BLaER1 treated with 17β-estradiol and CSF1 and Interleukin-3, amounts not matched to agents 10 nM and 100 nM (cell line): ENCODE data around the gene LMNTD2.

ENCODE experiments used
- H3K27ac ChIP-seq, 11 experiments: shearing (Covaris generic); formaldehyde crosslinking; 2 replicates each; pipeline ENCODE4 v1.8.1; 2022
- H3K27me3 ChIP-seq, 11 experiments: shearing (Covaris generic); formaldehyde crosslinking; 2 replicates each; pipeline ENCODE4 v1.8.1; 2022
- H3K36me3 ChIP-seq, 11 experiments: shearing (Covaris generic); formaldehyde crosslinking; 2 replicates each; pipeline ENCODE4 v1.8.1; 2022
- H3K4me1 ChIP-seq, 10 experiments: shearing (Covaris generic); formaldehyde crosslinking; 2 replicates each; pipeline ENCODE4 v1.8.1; 2022
- H3K4me2 ChIP-seq, 11 experiments: shearing (Covaris generic); formaldehyde crosslinking; 2 replicates each; pipeline ENCODE4 v1.8.1; 2022
- H3K4me3 ChIP-seq, 10 experiments: shearing (Covaris generic); formaldehyde crosslinking; 2 replicates each; pipeline ENCODE4 v1.8.1; 2022
- H3K9ac ChIP-seq, 11 experiments: shearing (Covaris generic); formaldehyde crosslinking; 2 replicates each; pipeline ENCODE4 v1.8.1; 2022
- H3K9me3 ChIP-seq, 11 experiments: shearing (Covaris generic); formaldehyde crosslinking; replicated peaks in 1 of 11; 2 replicates each; pipeline ENCODE4 v1.8.1; 2022
- H4K20me1 ChIP-seq, 11 experiments: shearing (Covaris generic); formaldehyde crosslinking; 2 replicates each; pipeline ENCODE4 v1.8.1; 2022
- Cebpa-rat ChIP-seq, 11 experiments: shearing (Covaris generic); IDR thresholded peaks; 2 replicates each; pipeline ENCODE4 v1.8.1; 2022

The LMNTD2 gene, protein sequence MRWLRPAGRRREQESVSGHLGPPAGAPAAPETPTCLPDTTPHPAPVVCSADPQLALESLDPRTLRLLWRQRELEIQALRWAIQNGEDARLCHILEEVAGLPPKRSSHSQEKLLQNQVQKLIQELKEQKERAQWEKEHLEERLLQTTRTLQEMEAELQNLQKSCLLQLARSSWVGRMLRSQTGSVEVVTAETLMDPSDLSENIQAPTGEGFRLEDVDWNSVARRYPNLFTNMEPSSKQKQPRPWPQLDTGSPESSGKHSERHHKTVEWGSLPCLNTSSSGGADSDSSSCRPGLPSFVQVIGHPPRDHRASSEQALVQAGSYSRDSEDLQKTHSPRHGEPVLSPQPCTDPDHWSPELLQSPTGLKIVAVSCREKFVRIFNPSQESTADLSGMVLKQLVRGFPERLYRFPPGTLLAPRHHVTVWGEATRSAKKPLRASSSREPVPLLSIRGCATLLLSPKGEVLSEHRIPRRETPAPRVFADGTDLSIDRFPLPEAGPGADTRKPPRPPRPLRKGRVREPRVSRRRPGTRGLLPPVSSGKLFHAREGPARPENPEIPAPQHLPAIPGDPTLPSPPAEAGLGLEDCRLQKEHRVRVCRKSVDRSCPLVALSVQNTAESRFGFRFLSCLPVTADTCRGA

DNA sequence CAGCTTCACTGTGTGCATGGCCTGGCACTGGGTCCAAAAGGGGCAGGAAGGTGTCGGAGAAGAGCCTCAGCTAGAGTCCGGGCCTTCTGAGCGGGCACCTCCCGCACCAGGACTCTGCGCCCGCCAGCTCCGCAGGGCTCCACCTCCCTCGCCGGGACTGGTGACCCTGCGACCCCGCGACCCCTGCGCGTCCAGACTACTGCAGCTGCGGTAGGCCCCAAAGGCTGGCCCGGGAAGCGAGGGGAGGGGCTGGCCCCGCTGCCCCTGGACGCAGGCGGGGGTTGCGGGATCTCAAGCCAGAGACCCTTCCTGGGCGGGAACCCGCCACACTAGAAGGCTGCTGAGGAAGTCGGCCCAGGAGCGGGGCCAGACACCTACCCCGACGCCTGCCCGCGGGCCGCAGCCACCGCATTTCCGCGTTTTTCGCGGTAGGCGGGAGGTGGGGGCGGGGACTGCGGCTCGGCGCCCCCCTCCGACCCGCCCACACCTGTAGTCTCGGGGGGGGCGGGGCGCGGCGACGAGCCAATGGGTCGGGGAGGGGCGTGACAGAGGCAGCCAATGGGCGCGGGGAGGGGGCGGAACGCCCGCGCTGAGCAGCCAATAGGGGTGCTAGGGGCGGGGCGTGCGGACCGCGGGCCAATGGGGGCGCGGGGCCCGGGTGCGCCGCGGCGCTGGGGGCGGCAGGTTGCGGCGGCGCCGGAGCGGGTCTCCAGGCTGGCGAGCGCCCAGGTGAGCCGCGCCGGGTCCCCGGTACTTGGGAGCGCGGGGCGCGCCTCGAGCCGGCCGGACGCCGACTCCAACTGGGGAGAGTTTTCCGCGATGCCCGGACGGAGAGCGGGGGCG lies at the start of gene LMNTD2, which contains the start of gene RASSF7:
LMNTD2 (minus strand) TSS at position 434 of the 843 bp plus-strand sequence; CDS start at position 412, 22 bp downstream.
RASSF7 (plus strand) TSS at position 666 of the 843 bp plus-strand sequence. CDS start 799 bp downstream, outside the sequence.
- no peak for TF ChIP-seq Cebpa-rat (IDR thresholded peaks at IDR 0.05)
- Histone ChIP-seq H3K4me3 (peak within 1 kb of the TSS; percentile 77 to 99 (median 98)), H3K9ac (peak within 1 kb of the TSS; percentile 62 to 85 (median 77)), H3K27ac (peak within 1 kb of the TSS; percentile 42 to 70 (median 62); a peak in 20 of 22 replicates), H4K20me1 (peaks cover 22 to 66% (median 45%) of the 10 kb centered on the region in 11 experiments; a peak in 21 of 22 replicates), H3K9me3 (no peaks in the 10 kb centered on the region), H3K36me3 (peaks cover 0 to 22% (median 0%) of the 10 kb centered on the region in 11 experiments; a peak in 5 of 22 replicates), H3K4me1 (peaks cover 25 to 60% (median 38%) of the 10 kb centered on the region in 10 experiments), H3K27me3 (peaks cover 40 to 48% (median 44%) of the 10 kb centered on the region in 11 experiments), H3K4me2 (peak within 1 kb of the TSS; percentile 93 to 100 (median 98))

DNA sequence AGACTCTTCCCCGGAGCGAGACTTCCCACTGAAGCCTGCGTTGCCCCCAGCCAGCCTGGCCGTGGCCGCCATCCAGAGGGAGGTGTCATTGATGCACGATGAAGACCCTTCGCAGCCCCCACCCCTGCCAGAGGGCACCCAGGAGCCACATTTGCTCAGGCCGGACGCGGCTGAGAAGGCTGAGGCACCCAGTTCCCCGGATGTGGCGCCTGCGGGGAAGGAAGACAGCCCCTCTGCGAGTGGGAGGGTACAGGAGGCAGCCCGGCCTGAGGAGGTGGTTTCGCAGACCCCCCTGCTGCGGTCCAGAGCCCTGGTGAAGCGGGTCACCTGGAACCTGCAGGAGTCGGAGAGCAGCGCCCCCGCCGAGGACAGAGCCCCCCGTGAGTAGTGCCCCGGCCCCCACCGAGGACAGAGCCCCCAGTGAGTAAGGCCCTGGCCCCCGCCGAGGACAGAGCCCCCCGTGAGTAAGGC lies 48.8 kb upstream of the LMNTD2 start:
- H3K4me2 ChIP-seq: no peak overlapping the region
- H3K27me3 ChIP-seq: no peaks in the 10 kb centered on the region
- H3K9me3 ChIP-seq: no peaks in the 10 kb centered on the region
- 0 out of 22 replicates have a peak overlapping the region, but pooled peaks of 1 of the 11 experiments have one; percentile 29 for H3K9ac ChIP-seq
- peaks cover 63 to 100% (median 97%) of the 10 kb centered on the region in 11 experiments for H4K20me1 ChIP-seq
- H3K27ac ChIP-seq: peak overlapping the region in 3 of 11 experiments; percentile 19 to 47 (median 40); a peak in 3 of 22 replicates
- peaks cover 22 to 36% (median 28%) of the 10 kb centered on the region in 10 experiments for H3K4me1 ChIP-seq
- no peak overlapping the region for H3K4me3 ChIP-seq
- TF ChIP-seq Cebpa-rat (IDR thresholded peaks at IDR 0.05): no peak
- H3K36me3 ChIP-seq: peaks cover 90 to 98% (median 97%) of the 10 kb centered on the region in 11 experiments

DNA sequence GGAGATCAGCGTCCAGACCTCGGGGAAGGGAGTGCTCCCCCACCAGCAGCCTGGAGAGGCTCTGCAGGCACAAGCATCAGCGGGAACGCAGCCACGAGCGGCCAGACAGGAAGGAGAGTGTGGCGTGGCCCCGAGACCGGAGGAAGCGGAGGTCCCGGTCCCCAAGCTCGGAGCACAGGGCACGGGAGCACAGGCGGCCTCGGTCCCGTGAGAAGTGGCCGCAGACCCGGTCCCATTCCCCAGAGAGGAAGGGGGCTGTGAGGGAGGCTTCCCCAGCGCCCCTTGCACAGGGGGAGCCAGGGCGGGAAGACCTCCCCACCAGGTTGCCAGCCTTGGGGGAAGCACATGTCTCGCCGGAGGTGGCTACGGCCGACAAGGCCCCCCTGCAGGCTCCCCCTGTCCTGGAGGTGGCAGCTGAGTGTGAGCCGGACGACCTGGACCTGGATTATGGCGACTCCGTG lies 48.3 kb upstream of the LMNTD2 start:
- peaks cover 95 to 98% (median 97%) of the 10 kb centered on the region in 11 experiments for H3K36me3 ChIP-seq

DNA sequence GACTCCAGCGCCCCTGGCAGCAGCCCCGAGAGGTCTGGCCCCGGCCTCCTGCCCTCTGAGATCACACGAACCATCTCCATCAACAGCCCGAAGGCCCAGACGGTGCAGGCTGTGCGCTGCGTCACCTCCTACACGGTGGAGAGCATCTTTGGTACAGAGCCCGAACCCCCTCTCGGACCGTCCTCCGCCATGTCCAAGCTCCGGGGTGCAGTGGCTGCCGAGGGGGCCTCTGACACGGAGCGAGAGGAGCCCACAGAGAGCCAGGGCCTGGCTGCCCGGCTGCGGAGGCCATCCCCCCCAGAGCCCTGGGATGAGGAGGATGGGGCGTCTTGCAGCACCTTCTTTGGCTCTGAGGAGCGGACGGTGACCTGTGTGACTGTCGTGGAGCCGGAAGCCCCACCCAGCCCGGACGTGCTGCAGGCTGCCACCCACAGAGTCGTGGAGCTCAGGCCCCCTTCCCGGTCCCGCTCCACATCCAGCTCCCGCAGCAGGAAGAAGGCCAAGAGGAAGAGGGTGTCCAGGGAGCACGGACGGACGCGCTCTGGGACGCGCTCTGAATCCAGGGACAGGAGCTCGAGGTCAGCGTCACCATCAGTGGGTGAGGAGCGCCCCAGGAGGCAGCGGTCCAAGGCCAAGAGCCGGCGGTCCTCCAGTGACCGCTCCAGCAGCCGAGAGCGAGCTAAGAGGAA lies 47.6 kb upstream of the LMNTD2 start:
- Histone ChIP-seq H3K27ac (peak overlapping the region in 4 of 11 experiments; percentile 19 to 47 (median 25); a peak in 2 of 22 replicates), H3K36me3 (peaks cover 99 to 100% (median 100%) of the 10 kb centered on the region in 11 experiments), H3K9me3 (no peaks in the 10 kb centered on the region), H3K4me3 (no peak overlapping the region), H3K27me3 (no peaks in the 10 kb centered on the region), H3K9ac (peak overlapping the region in 6 of 11 experiments; percentile 11 to 50 (median 20); a peak in 8 of 22 replicates), H3K4me1 (peaks cover 16 to 25% (median 18%) of the 10 kb centered on the region in 10 experiments), H4K20me1 (peaks cover 52 to 100% (median 98%) of the 10 kb centered on the region in 11 experiments), H3K4me2 (peak overlapping the region in 8 of 11 experiments; percentile 12 to 37 (median 30); a peak in 9 of 22 replicates)
- TF ChIP-seq Cebpa-rat (IDR thresholded peaks at IDR 0.05): no peak

More for the DNA sequence above, 48.3 kb upstream of the LMNTD2 start:
- no peak for TF ChIP-seq Cebpa-rat (IDR thresholded peaks at IDR 0.05)
- Histone ChIP-seq H3K9ac (peak overlapping the region in 7 of 11 experiments; percentile 13 to 50 (median 23); a peak in 7 of 22 replicates), H3K27me3 (no peaks in the 10 kb centered on the region), H3K27ac (peak overlapping the region in 5 of 11 experiments; percentile 19 to 47 (median 27); a peak in 5 of 22 replicates), H3K9me3 (no peaks in the 10 kb centered on the region), H4K20me1 (peaks cover 57 to 100% (median 97%) of the 10 kb centered on the region in 11 experiments), H3K4me2 (peak overlapping the region in 8 of 11 experiments; percentile 12 to 37 (median 30); a peak in 9 of 22 replicates), H3K4me3 (no peak overlapping the region), H3K4me1 (peaks cover 19 to 30% (median 23%) of the 10 kb centered on the region in 10 experiments)

DNA sequence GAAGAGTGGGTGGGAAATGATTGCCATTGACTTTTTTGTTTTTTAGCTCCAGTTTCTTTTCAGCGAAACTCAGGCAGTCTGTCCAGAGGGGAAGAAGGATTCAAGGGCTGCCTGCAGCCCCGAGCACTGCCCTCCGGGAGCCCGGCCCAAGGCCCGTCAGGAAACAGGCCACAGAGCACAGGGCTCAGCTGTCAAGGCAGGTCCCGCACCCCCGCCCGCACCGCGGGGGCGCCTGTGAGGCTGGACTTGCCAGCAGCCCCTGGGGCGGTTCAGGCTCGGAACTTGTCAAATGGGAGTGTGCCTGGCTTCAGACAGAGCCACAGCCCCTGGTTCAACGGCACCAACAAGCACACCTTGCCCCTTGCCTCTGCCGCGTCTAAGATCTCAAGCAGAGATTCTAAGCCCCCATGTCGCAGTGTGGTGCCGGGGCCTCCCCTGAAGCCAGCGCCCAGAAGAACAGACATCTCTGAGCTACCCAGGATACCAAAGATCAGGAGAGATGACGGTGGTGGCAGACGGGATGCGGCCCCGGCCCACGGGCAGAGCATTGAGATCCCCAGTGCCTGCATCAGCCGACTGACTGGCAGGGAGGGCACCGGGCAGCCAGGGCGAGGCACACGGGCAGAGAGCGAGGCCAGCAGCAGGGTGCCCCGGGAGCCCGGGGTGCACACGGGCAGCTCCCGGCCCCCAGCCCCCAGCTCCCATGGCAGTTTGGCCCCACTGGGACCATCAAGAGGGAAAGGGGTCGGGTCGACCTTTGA lies 46.7 kb upstream of the LMNTD2 start:
- H3K27ac ChIP-seq: no peak overlapping the region
- no peaks in the 10 kb centered on the region for H3K27me3 ChIP-seq
- H3K4me1 ChIP-seq: peaks cover 9 to 16% (median 11%) of the 10 kb centered on the region in 10 experiments; a peak in 18 of 20 replicates
- no peaks in the 10 kb centered on the region for H3K9me3 ChIP-seq
- H3K4me3 ChIP-seq: no peak overlapping the region
- H3K4me2 ChIP-seq: no peak overlapping the region
- TF ChIP-seq Cebpa-rat (IDR thresholded peaks at IDR 0.05): no peak
- H3K36me3 ChIP-seq: peaks cover 99 to 100% (median 100%) of the 10 kb centered on the region in 11 experiments
- peaks cover 43 to 100% (median 96%) of the 10 kb centered on the region in 11 experiments for H4K20me1 ChIP-seq
- peak overlapping the region in 4 of 11 experiments; percentile 11 to 29 (median 22); a peak in 4 of 22 replicates for H3K9ac ChIP-seq

DNA sequence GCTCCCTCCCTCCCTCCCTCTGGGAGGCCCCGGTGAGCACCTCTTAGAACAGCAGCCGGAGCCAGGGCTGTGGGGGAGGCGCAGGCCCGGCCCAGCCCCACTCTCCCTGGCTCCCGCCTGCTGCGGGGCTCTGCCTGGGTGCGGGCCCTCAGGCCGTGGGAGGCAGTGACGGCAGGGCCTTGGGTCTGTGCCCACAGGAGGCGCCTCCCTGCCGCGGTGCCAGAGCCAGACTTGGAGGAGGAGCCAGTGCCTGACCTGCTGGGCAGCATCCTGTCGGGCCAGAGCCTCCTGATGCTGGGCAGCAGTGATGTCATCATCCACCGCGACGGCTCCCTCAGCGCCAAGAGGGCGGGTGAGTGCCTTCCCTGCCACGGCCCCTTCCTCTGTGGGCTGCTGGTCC lies 45.7 kb upstream of the LMNTD2 start:
- no peak overlapping the region for H3K4me3 ChIP-seq
- H3K9me3 ChIP-seq: no peaks in the 10 kb centered on the region
- peaks cover 7 to 15% (median 11%) of the 10 kb centered on the region in 10 experiments; a peak in 15 of 20 replicates for H3K4me1 ChIP-seq
- H3K27me3 ChIP-seq: no peaks in the 10 kb centered on the region
- no peak for TF ChIP-seq Cebpa-rat (IDR thresholded peaks at IDR 0.05)
- H3K9ac ChIP-seq: peak overlapping the region in 3 of 11 experiments; percentile 16 to 29 (median 26); a peak in 1 of 22 replicates
- peaks cover 99 to 100% (median 100%) of the 10 kb centered on the region in 11 experiments for H3K36me3 ChIP-seq
- no peak overlapping the region for H3K4me2 ChIP-seq
- H4K20me1 ChIP-seq: peaks cover 38 to 100% (median 96%) of the 10 kb centered on the region in 11 experiments; a peak in 21 of 22 replicates
- no peak overlapping the region for H3K27ac ChIP-seq
